ENCODE measurements around the gene GDF2. TPM values are rescaled to one million over a fixed set of nuclear protein-coding genes. Genes with fewer than 3 reads are reported as not detected.

Gene GDF2
- total RNA-seq, 1 donor from 2014 or later: 0.21 TPM

GRCh38 chr10:47350671-47351640 is 28.7 kb downstream of the GDF2 start:
- intact Hi-C loops (cut with DNase I): no loop called here
- Histone ChIP-seq H3K9me3 (no peaks in the 10 kb centered on the region), H3K27ac (no peak overlapping the region)

DNA sequence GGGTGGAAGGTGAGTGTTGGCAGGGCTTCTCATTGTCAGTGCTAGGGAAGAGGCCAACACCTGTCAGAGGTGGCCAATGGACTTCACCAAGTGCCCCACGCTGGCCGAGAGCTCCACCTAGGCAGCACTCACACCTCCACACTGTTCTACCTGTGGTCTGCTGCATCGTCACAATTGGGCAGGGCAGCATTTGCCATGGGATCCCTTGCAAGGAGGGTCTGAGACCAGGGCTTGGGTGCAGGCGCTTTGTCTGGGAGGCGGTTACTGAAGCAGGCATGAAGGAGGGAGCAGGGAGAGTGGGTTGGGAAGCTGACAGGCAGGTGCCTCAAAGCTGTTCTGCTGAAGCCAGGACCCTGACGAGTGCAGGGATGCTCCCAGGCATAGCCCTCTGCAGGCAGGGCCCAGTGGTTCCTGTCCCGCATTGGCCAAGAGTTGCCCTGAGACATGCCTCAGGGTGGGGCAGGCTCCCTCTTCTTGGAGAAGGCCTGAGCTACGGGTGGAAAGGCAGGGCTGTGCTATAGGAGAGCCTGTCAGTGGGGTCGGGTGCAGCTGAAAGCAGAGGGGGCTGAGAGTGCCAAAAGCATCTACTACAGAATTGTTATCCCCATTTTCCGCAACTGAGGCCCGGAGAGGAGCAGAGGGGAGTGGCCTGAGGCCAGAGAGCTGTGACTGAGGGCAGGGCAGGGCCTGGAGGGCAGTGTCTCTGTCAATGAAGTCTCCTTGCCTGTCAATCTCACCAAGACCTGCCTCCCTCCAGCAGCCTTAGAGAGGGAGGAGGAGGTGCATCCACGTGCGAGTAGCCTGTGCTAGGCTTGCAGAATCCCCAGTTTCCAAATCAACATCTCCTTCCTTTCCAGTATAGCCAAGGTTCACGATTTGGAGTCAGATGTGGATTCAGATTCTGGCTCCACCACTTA is 29.9 kb downstream of the GDF2 start:
- DNase-seq (ENCODE audit: low spot score in 2 of 2): no peak
- no peak for TF ChIP-seq CTCF (IDR thresholded peaks at IDR 0.05)
- intact Hi-C loops (cut with DNase I): no loop called here
- Histone ChIP-seq H3K27me3 (no peaks in the 10 kb centered on the region), H3K27ac (no peak overlapping the region), H3K36me3 (no peaks in the 10 kb centered on the region), H3K9me3 (no peaks in the 10 kb centered on the region), H3K4me1 (no peaks in the 10 kb centered on the region), H3K4me3 (no peak overlapping the region)

More at GRCh38 chr10:47350671-47351640, 28.7 kb downstream of the GDF2 start:
- no peak overlapping the region for H3K4me3 ChIP-seq
- DNase-seq (ENCODE audit: low spot score in 2 of 2): no peak
- H3K36me3 ChIP-seq: no peaks in the 10 kb centered on the region
- H3K27me3 ChIP-seq: no peaks in the 10 kb centered on the region
- H3K4me1 ChIP-seq: no peaks in the 10 kb centered on the region
- TF ChIP-seq CTCF (IDR thresholded peaks at IDR 0.05): no peak

- TF ChIP-seq CTCF (IDR thresholded peaks at IDR 0.05): no peak
These were observed 31.1 kb downstream of the GDF2 start for GRCh38 chr10:47353351-47353750.

GRCh38 chr10:47354165-47354564 is 31.9 kb downstream of the GDF2 start:
- intact Hi-C loops (cut with DNase I): no loop called here
- H3K4me1 ChIP-seq: no peaks in the 10 kb centered on the region
- no peak for TF ChIP-seq CTCF (IDR thresholded peaks at IDR 0.05)

More at GRCh38 chr10:47353351-47353750, 31.1 kb downstream of the GDF2 start:
- no peak for DNase-seq (ENCODE audit: low spot score in 2 of 2)
- Histone ChIP-seq H3K27me3 (no peaks in the 10 kb centered on the region), H3K27ac (no peak overlapping the region), H3K4me3 (no peak overlapping the region), H3K4me1 (no peaks in the 10 kb centered on the region), H3K9me3 (no peaks in the 10 kb centered on the region), H3K36me3 (no peaks in the 10 kb centered on the region)
- intact Hi-C loops (cut with DNase I): no loop called here

GRCh38 chr10:47354900-47355299 is 32.6 kb downstream of the GDF2 start:
- no peaks in the 10 kb centered on the region for H3K36me3 ChIP-seq
- H3K27ac ChIP-seq: no peak overlapping the region
- H3K4me1 ChIP-seq: no peaks in the 10 kb centered on the region
- intact Hi-C loops (cut with DNase I): no loop called here
- no peak overlapping the region for H3K4me3 ChIP-seq
- no peak for TF ChIP-seq CTCF (IDR thresholded peaks at IDR 0.05)
- DNase-seq (ENCODE audit: low spot score in 2 of 2): no peak
- no peaks in the 10 kb centered on the region for H3K27me3 ChIP-seq
- H3K9me3 ChIP-seq: no peaks in the 10 kb centered on the region

More at GRCh38 chr10:47354165-47354564, 31.9 kb downstream of the GDF2 start:
- H3K27me3 ChIP-seq: no peaks in the 10 kb centered on the region
- no peak overlapping the region for H3K27ac ChIP-seq
- DNase-seq (ENCODE audit: low spot score in 2 of 2): no peak
- H3K9me3 ChIP-seq: no peaks in the 10 kb centered on the region
- H3K36me3 ChIP-seq: no peaks in the 10 kb centered on the region
- no peak overlapping the region for H3K4me3 ChIP-seq

All from ascending aorta (tissue), 2 donors.